HepG2 (cell line): ENCODE data around the gene IPCEF1. TPM values are rescaled to one million over a fixed set of nuclear protein-coding genes. Genes with fewer than 3 reads are reported as not detected.

Source experiments
- ATAC-seq: fragments of 200-7000 bp; cut with Tn5 transposase; 3 replicates; pipeline ENCODE4 v1.9.1; 2020; ENCODE audit warnings: mild to moderate bottlenecking, moderate library complexity
- BruUV-seq: library from RNA; stranded (reverse); fragments of 400-500 nt; replicated peaks from 2 replicates; lab custom pipeline; 2021; lab: Mats Ljungman, UMichigan
- CTCF ChIA-PET: fragments of 300-600 bp; formaldehyde crosslinking; extraction: SDS; loops from one replicate; lab custom pipeline; 2021; ENCODE audit warnings: low total read pairs, inconsistent platforms, low intra/inter-chr PET ratio; lab: Yijun Ruan, JAX
- POLR2A ChIA-PET: fragments of 350-600 bp; sonication (Branson Sonifier 250); formaldehyde crosslinking; loops from one replicate; lab custom pipeline; 2020; ENCODE audit warnings: antibody characterized with exemption, inconsistent platforms; lab: Yijun Ruan, JAX
- DNase-seq: peaks from one replicate; pipeline ENCODE4 v3.0.0-alpha.2; 2015; ENCODE audit warnings: low spot score
- FAIRE-seq: peaks from 3 replicates; lab custom pipeline; 2011; peaks lifted over from hg19 to GRCh38; lab: Jason Lieb, UNC
- H2AFZ ChIP-seq: one replicate; pipeline ENCODE4 v1.6.1; 2011; ENCODE audit warnings: low read length, inconsistent platforms
- H3K27ac ChIP-seq: fragments of 300-600 bp; 3 replicates; pipeline ENCODE4 v1.8.0; 2011; ENCODE audit warnings: mixed run types, mild to moderate bottlenecking, mixed read lengths, low read length, inconsistent platforms; ENCODE audit not compliant: insufficient read depth; ENCODE audit errors: extremely low read length
- H3K27me3 ChIP-seq, 2 experiments: fragments of 200-600 bp in 1 of 2; 2 replicates in 1 of 2; 3 replicates in 1 of 2; pipeline versions ENCODE4 v1.6.0 to v1.8.0; 2011; ENCODE audit warnings: low read length in 2 of 2, mild to moderate bottlenecking in 2 of 2, moderate library complexity in 2 of 2, inconsistent platforms in 1 of 2; ENCODE audit not compliant: insufficient read depth in 2 of 2, control insufficient read depth in 1 of 2
- H3K36me3 ChIP-seq, 2 experiments: fragments of 200-600 bp in 1 of 2; replicated peaks in 1 of 2; 2 replicates in 1 of 2; 3 replicates in 1 of 2; pipeline versions ENCODE4 v1.5.1 to v1.8.0; 2011; ENCODE audit warnings: low read length in 2 of 2, inconsistent platforms in 1 of 2; ENCODE audit not compliant: insufficient read depth in 2 of 2, control insufficient read depth in 1 of 2
- H3K4me1 ChIP-seq: 2 replicates; pipeline ENCODE4 v1.5.1; 2012; ENCODE audit warnings: low read length, inconsistent platforms; ENCODE audit not compliant: insufficient read depth
- H3K4me2 ChIP-seq: 2 replicates; pipeline ENCODE4 v1.6.0; 2011; ENCODE audit warnings: low read depth, low read length, inconsistent platforms
- H3K4me3 ChIP-seq, 3 experiments: fragments of 200-600 bp in 1 of 3; sonication (generic), shearing (Covaris generic) in 1 of 3; replicated peaks in 1 of 3; 2 replicates each; pipeline ENCODE4 v1.5.1; 2011 to 2016; ENCODE audit warnings: low read length in 3 of 3, inconsistent platforms in 2 of 3, low read depth in 2 of 3, mild to moderate bottlenecking in 2 of 3, control low read depth in 1 of 3, mixed read lengths in 1 of 3; ENCODE audit not compliant: insufficient read depth in 1 of 3
- H3K79me2 ChIP-seq: one replicate; pipeline ENCODE4 v1.6.1; 2011; ENCODE audit warnings: low read length, inconsistent platforms; ENCODE audit not compliant: insufficient read depth
- H3K9ac ChIP-seq: 2 replicates; pipeline ENCODE4 v1.6.0; 2011; ENCODE audit warnings: mild to moderate bottlenecking, low read depth, low read length, inconsistent platforms; ENCODE audit not compliant: insufficient read depth
- H3K9me3 ChIP-seq: 2 replicates; pipeline ENCODE4 v1.5.1; 2012; ENCODE audit warnings: mild to moderate bottlenecking, low read length
- H4K20me1 ChIP-seq: 2 replicates; pipeline ENCODE4 v1.6.0; 2011; ENCODE audit warnings: inconsistent platforms, mild to moderate bottlenecking, low read length, moderate library complexity; ENCODE audit not compliant: insufficient read depth
- ARNTL ChIP-seq: sonication (generic); formaldehyde crosslinking; IDR thresholded peaks from 2 replicates; pipeline ENCODE4 v1.4.0; 2020; ENCODE audit warnings: mild to moderate bottlenecking, missing genetic modification reagents
- BORCS8-MEF2B ChIP-seq: sonication (generic); formaldehyde crosslinking; IDR thresholded peaks from 2 replicates; pipeline ENCODE4 v1.8.0; 2022; ENCODE audit warnings: mild to moderate bottlenecking, missing genetic modification reagents
- BRD4 ChIP-seq: sonication (generic); formaldehyde crosslinking; IDR thresholded peaks from 2 replicates; pipeline ENCODE4 v1.4.0; 2020; ENCODE audit warnings: missing genetic modification reagents
- KAT2B ChIP-seq: fragments of 150-350 bp; IDR thresholded peaks from 2 replicates; pipeline ENCODE4 v1.6.1; 2014; ENCODE audit warnings: low read depth, low read length, borderline replicate concordance
- MAFK ChIP-seq, 2 experiments: IDR thresholded peaks in 1 of 2; conservative IDR thresholded peaks in 1 of 2; 2 replicates each; pipeline ENCODE4 v1.6.1; 2011; ENCODE audit warnings: improper control_type of control experiment in 2 of 2, low read length in 2 of 2
- RORA ChIP-seq: sonication (generic); formaldehyde crosslinking; IDR thresholded peaks from 2 replicates; pipeline ENCODE4 v1.5.0; 2020; ENCODE audit warnings: mild to moderate bottlenecking, missing genetic modification reagents, moderate library complexity
- U2AF1 ChIP-seq: fragments of 200-400 bp; formaldehyde crosslinking; optimal IDR thresholded peaks from 2 replicates; pipeline ENCODE3; 2017; ENCODE audit warnings: mild to moderate bottlenecking, low read depth, low read length
- ZBTB46 ChIP-seq: sonication (generic); formaldehyde crosslinking; IDR thresholded peaks from 2 replicates; pipeline ENCODE4 v1.4.0; 2020; ENCODE audit warnings: mild to moderate bottlenecking, missing genetic modification reagents, borderline replicate concordance
- ZFP36L1 ChIP-seq: sonication (generic); formaldehyde crosslinking; IDR thresholded peaks from 2 replicates; pipeline ENCODE4 v1.8.0; 2022; ENCODE audit warnings: mild to moderate bottlenecking, missing genetic modification reagents, moderate library complexity
- ZMAT3 ChIP-seq: sonication (generic); formaldehyde crosslinking; conservative IDR thresholded peaks from 2 replicates; pipeline ENCODE4 v1.7.0; 2021; ENCODE audit warnings: missing genetic modification reagents
- ZNF501 ChIP-seq: sonication (generic); formaldehyde crosslinking; IDR thresholded peaks from 2 replicates; pipeline ENCODE4 v1.5.1; 2020; ENCODE audit warnings: mild to moderate bottlenecking, moderate library complexity, missing genetic modification reagents
- ZNF780A ChIP-seq: sonication (generic); formaldehyde crosslinking; IDR thresholded peaks from 2 replicates; pipeline ENCODE4 v1.8.0; 2022; ENCODE audit warnings: mild to moderate bottlenecking, missing genetic modification reagents, moderate library complexity
- ZNF816 ChIP-seq: sonication (generic); formaldehyde crosslinking; IDR thresholded peaks from 2 replicates; pipeline ENCODE4 v1.8.0; 2022; ENCODE audit warnings: missing genetic modification reagents, mild to moderate bottlenecking, borderline replicate concordance
- WGBS: methylation state at CpG from one replicate; pipeline ENCODE4 v1.1.6; 2017; ENCODE audit warnings: low lambda C conversion rate; 5-methylcytosine and 5-hydroxymethylcytosine counted together
- in situ Hi-C: cut with HindIII; loops from 2 replicates; pipeline ENCODE4 v1.10.0; 2017; ENCODE audit warnings: low pct_unique_long_range_greater_than_20kb; ENCODE audit not compliant: extremely low pct_ligation_motif_present
- intact Hi-C: fragments of 100-400 bp; cut with micrococcal nuclease; formaldehyde crosslinking; loops from one replicate; pipeline ENCODE4 v1.10.0; 2022; ENCODE audit not compliant: unreplicated experiment
- polyA plus RNA-seq, 8 experiments: library from polyadenylated mRNA; depleted of rRNA in 3 of 8; stranded (reverse) in 7 of 8; unstranded in 1 of 8; fragments of >200 nt; fragmentation: Illumina TruSeq in 4 of 8; extraction: Trizol in 4 of 8; gene quantifications; 2 replicates each; pipeline versions ENCODE4 v1.2.1 to v1.2.3, GENCODE V29; 2011 to 2016; ENCODE audit warnings: low read depth in 4 of 8, missing spikeins in 1 of 8, mixed read lengths in 1 of 8; ENCODE audit not compliant: insufficient read depth in 1 of 8
- total RNA-seq, 5 experiments: library from RNA; depleted of rRNA; stranded (reverse); fragments of >200 nt; fragmentation: Illumina TruSeq; extraction: Trizol; gene quantifications; 2 replicates each; pipeline ENCODE4 v1.2.3, GENCODE V29; 2016; ENCODE audit warnings: low read depth in 1 of 5

Gene IPCEF1
- total and polyA plus RNA-seq, 2 of the 13 experiments (the other 11 are each of a cell fraction or from before 2014, with no cell fraction given), result 0.03 TPM; not detected in 1

- Histone ChIP-seq H4K20me1 (no peaks in the 10 kb centered on the region), H3K27ac (no peak overlapping the region), H3K79me2 (no peaks in the 10 kb centered on the region), H3K4me2 (peak overlapping the region; percentile 14; the same call in 1 of the 2 replicates), H3K9ac (no peak overlapping the region), H3K4me3 (no peak overlapping the region), H3K9me3 (no peaks in the 10 kb centered on the region), H3K4me1 (peaks cover 11% of the 10 kb centered on the region; the same call in 1 of the 2 replicates), H3K27me3 (peaks cover 0 to 8% of the 10 kb centered on the region in 2 experiments; a peak in 2 of 5 replicates), H2AFZ (peak overlapping the region; percentile 12), H3K36me3 (no peaks in the 10 kb centered on the region)
- no peak for TF ChIP-seq KAT2B
- 0 out of 2 replicates have a peak, but pooled peaks have one; percentile 27 for TF ChIP-seq ZNF501 (CRISPR knock-in tag)
- no peak for FAIRE-seq
- 32% methylated on average over 10 of the region's 10 CpGs for whole genome bisulfite sequencing
- ATAC-seq, result peak; percentile 67
- in situ Hi-C loops, result no loop called here
- ChIA-PET CTCF (no interaction called here), POLR2A (no interaction called here)
- DNase-seq, result no peak
- no TSS peak for BruUV-seq
- intact Hi-C loops, result no loop called here
Observed at GRCh38 chr6:154359161-154359574, 2.6 kb upstream of the IPCEF1 start.

- in situ Hi-C loops (no loop called here), intact Hi-C loops (no loop called here)
- peaks cover 11% of the 10 kb centered on the region; the same call in 1 of the 2 replicates for H3K4me1 ChIP-seq
- H3K4me2 ChIP-seq, result no peak overlapping the region
- ChIA-PET CTCF (no interaction called here), POLR2A (no interaction called here)
- DNase-seq, result no peak
- H4K20me1 ChIP-seq, result no peaks in the 10 kb centered on the region
- FAIRE-seq, result no peak
- no peaks in the 10 kb centered on the region for H3K9me3 ChIP-seq
- 48% methylated on average over 5 of the region's 5 CpGs for WGBS
- no peak overlapping the region for H3K9ac ChIP-seq
- H3K79me2 ChIP-seq, result no peaks in the 10 kb centered on the region
- no peak for ATAC-seq
- BruUV-seq, result no TSS peak
- peaks cover 0 to 6% of the 10 kb centered on the region in 2 experiments; a peak in 2 of 5 replicates for H3K27me3 ChIP-seq
- TF ChIP-seq BRD4 (CRISPR knock-in tag) (no peak), ZNF780A (CRISPR knock-in tag) (no peak), ARNTL (CRISPR knock-in tag) (no peak), U2AF1 (no peak), ZNF816 (CRISPR knock-in tag) (no peak), ZFP36L1 (CRISPR knock-in tag) (no peak), RORA (no peak), BORCS8-MEF2B (CRISPR knock-in tag) (no peak), ZMAT3 (CRISPR knock-in tag) (no peak), MAFK (conservative IDR thresholded peaks at IDR 0.05 in 1 of 2, IDR thresholded peaks at IDR 0.05 in 1 of 2; ENCODE audit: low read length in 2 of 2) (no peak), ZBTB46 (CRISPR knock-in tag) (no peak)
- no peak overlapping the region for H3K27ac ChIP-seq
- no peaks in the 10 kb centered on the region for H3K36me3 ChIP-seq
- H2AFZ ChIP-seq, result no peak overlapping the region
- H3K4me3 ChIP-seq, result no peak overlapping the region
Observed at GRCh38 chr6:154358019-154358545, 1.5 kb upstream of the IPCEF1 start.
